Esophagus squamous epithelium (tissue), 5 donors: ENCODE results near the gene TIMM22. TPM values are rescaled to one million over a fixed set of nuclear protein-coding genes. Genes with fewer than 3 reads are reported as not detected.

Experiments used
- DNase-seq: peaks from one replicate; lab custom pipeline; 2025; lab: John Stamatoyannopoulos, UW
- H3K27ac ChIP-seq, 4 donors: fragments of 200-600 bp; sonication (generic); one replicate each; pipeline ENCODE4 v1.5.1; 2016 to 2019; ENCODE audit warnings: mild to moderate bottlenecking in 1 of 4
- H3K27me3 ChIP-seq, 4 donors: fragments of 200-600 bp; sonication (generic); 1 replicate in 3 of 4; 2 replicates in 1 of 4; pipeline versions ENCODE4 v1.5.1 to v1.6.0; 2017 to 2021; ENCODE audit warnings: antibody characterized with exemption in 1 of 4
- H3K36me3 ChIP-seq, 3 donors: fragments of 200-600 bp; sonication (generic); one replicate each; pipeline ENCODE4 v1.5.1; 2016 to 2019
- H3K4me1 ChIP-seq, 3 donors: fragments of 200-600 bp; sonication (generic); one replicate each; pipeline ENCODE4 v1.5.1; 2017 to 2019
- H3K4me3 ChIP-seq, 4 donors: fragments of 200-600 bp; sonication (generic); 1 replicate in 3 of 4; 2 replicates in 1 of 4; pipeline ENCODE4 v1.5.1; 2016 to 2019; ENCODE audit warnings: mild to moderate bottlenecking in 2 of 4, moderate library complexity in 1 of 4
- H3K9me3 ChIP-seq, 3 donors: fragments of 200-600 bp; sonication (generic); one replicate each; pipeline ENCODE4 v1.5.1; 2016 to 2019
- POLR2A ChIP-seq, 4 donors: fragments of 450-650 bp; IDR thresholded peaks; one replicate each; pipeline ENCODE4 v1.6.1; 2017; ENCODE audit warnings: antibody characterized with exemption in 4 of 4, mild to moderate bottlenecking in 4 of 4, moderate library complexity in 3 of 4
- WGBS, 2 donors: methylation state at CpG; one replicate each; pipeline ENCODE4 v1.1.5; 2018; 5-methylcytosine and 5-hydroxymethylcytosine counted together
- intact Hi-C: fragments of 100-400 bp; cut with DNase I; formaldehyde crosslinking; loops from one replicate; pipeline ENCODE4 v1.15.0; 2022
- total RNA-seq, 4 donors: library from RNA; depleted of rRNA; stranded (reverse); fragments of >200 nt; gene quantifications; one replicate each; pipeline ENCODE4 v1.1.0, GENCODE V29; 2016
- TF ChIP-seq, protein P1 (sequence below), 6 experiments: fragments of 450-650 bp in 4 of 6; fragments of 200-600 bp in 2 of 6; sonication (generic) in 2 of 6; IDR thresholded peaks; one replicate each; pipeline ENCODE4 v1.5.1; 2016 to 2019; ENCODE audit warnings: antibody characterized with exemption in 6 of 6, mild to moderate bottlenecking in 4 of 6, moderate library complexity in 4 of 6
- donor health status: DM: yes; HTN: yes; CAD: no.

The TIMM22 gene
- total RNA-seq, 4 donors from 2014 or later = 7.7 to 18.5 (median 11.8) TPM

DNA sequence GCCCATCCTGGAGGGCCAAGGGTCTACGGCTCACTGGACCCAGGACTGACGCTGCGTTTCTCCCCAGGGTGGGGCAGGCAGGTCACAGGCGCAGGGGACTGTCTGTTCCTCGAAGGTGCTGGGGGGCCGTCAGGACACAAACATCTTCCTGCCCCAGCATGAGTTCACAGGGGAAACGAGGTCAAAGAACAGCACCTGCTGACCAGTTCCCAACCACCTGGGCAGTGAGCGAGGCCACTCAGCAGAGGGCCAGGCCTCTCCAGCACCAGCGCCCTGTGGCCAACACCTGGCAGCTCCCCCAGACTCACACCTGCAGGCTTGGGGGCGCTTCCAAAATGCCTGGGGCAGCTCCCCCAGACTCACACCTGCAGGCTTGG lies 29.7 kb downstream of the TIMM22 start:
- WGBS, 2 donors = 100% methylated on average over 1 of the region's 10 CpGs; no CpG with 5 or more reads in 1 of the 2 donors
- no peaks in the 10 kb centered on the region for H3K9me3 ChIP-seq

DNA sequence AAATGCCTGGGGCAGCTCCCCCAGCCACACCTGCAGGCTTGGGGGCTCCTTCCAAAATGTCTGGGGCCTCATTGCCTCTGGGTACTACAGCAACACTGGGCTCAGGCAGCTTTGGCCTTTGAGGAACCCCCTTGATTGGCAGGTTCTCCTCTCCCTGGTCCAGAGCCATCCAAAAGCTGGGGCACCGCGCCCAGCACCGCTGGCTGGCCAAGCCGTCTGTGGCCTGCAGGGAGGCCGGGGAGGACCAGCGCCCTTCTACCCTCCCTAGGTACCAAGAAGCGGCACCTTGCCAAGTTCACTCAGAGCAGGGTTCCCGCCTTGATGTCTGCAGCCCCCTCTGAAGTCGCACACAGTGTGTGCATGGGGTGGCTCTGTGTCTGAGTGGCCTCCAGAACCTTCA lies 30.1 kb downstream of the TIMM22 start:
- Histone ChIP-seq H3K27me3 (no peaks in the 10 kb centered on the region), H3K27ac (no peak overlapping the region), H3K4me3 (no peak overlapping the region), H3K4me1 (peaks cover 20 to 61% (median 25%) of the 10 kb centered on the region in 3 donors), H3K9me3 (no peaks in the 10 kb centered on the region), H3K36me3 (peaks cover 0 to 88% (median 5%) of the 10 kb centered on the region in 3 donors)
- WGBS, 2 donors = no CpG with 5 or more reads among the region's 9 CpGs
- no peak for DNase-seq
- no peak for TF ChIP-seq POLR2A (IDR thresholded peaks at IDR 0.05)
- TF ChIP-seq, protein P1, sequence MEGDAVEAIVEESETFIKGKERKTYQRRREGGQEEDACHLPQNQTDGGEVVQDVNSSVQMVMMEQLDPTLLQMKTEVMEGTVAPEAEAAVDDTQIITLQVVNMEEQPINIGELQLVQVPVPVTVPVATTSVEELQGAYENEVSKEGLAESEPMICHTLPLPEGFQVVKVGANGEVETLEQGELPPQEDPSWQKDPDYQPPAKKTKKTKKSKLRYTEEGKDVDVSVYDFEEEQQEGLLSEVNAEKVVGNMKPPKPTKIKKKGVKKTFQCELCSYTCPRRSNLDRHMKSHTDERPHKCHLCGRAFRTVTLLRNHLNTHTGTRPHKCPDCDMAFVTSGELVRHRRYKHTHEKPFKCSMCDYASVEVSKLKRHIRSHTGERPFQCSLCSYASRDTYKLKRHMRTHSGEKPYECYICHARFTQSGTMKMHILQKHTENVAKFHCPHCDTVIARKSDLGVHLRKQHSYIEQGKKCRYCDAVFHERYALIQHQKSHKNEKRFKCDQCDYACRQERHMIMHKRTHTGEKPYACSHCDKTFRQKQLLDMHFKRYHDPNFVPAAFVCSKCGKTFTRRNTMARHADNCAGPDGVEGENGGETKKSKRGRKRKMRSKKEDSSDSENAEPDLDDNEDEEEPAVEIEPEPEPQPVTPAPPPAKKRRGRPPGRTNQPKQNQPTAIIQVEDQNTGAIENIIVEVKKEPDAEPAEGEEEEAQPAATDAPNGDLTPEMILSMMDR (IDR thresholded peaks at IDR 0.05) = no peak
- intact Hi-C loops = no loop called here

More for the DNA sequence above, 29.7 kb downstream of the TIMM22 start:
- Histone ChIP-seq H3K27me3 (no peaks in the 10 kb centered on the region), H3K36me3 (peaks cover 0 to 87% (median 5%) of the 10 kb centered on the region in 3 donors), H3K4me3 (no peak overlapping the region), H3K27ac (no peak overlapping the region), H3K4me1 (peaks cover 15 to 58% (median 25%) of the 10 kb centered on the region in 3 donors)
- intact Hi-C loops = no loop called here
- TF ChIP-seq POLR2A (IDR thresholded peaks at IDR 0.05) = no peak
- TF ChIP-seq, protein P1 (IDR thresholded peaks at IDR 0.05) = no peak
- no peak for DNase-seq

DNA sequence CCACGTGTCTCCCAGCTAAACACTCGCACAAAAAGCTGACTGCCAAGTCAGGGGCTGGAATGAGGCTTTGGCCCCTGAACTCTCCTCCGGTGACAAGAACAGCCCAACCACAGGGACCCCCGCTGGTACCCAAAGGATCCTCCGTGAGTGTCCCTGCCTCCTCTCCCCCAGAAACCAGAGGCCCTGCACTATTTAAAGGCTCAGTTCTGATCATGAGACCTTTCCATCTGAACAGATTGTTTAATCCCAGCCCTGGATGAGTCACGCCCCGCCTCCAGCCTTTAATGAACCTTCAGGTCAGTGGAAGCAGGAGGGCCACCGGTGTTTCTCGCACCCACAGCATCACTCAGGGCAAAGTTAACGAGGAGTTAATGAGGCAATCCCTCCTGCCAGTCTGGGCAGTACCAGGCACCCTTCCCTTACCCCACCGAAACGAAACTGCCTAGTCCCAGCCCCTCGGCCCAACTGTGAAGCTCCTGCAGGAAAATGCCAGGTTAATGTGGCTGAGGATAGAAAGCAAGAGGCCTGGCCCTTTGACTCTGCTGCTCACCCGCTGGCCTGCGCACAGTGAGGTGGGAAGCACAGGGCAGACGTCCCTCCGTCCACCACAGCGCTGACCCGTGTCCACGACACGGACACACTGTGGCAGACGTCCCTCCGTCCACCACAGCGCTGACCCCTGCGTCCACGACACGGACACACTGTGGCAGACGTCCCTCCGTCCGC lies 32.4 kb downstream of the TIMM22 start:
- Histone ChIP-seq H3K9me3 (no peaks in the 10 kb centered on the region), H3K27ac (peak overlapping the region; percentile 45 to 70 (median 64)), H3K36me3 (peaks cover 0 to 88% (median 5%) of the 10 kb centered on the region in 3 donors), H3K27me3 (no peaks in the 10 kb centered on the region), H3K4me3 (peak overlapping the region in 1 of 4 donors; percentile 15), H3K4me1 (peaks cover 21 to 57% (median 25%) of the 10 kb centered on the region in 3 donors)
- intact Hi-C loops = no loop called here
- TF ChIP-seq, protein P1 (IDR thresholded peaks at IDR 0.05) = no peak
- TF ChIP-seq POLR2A (IDR thresholded peaks at IDR 0.05) = no peak
- 42 to 80% methylated on average over 8 to 19 of the region's 30 CpGs for WGBS, 2 donors
- DNase-seq = no peak

DNA sequence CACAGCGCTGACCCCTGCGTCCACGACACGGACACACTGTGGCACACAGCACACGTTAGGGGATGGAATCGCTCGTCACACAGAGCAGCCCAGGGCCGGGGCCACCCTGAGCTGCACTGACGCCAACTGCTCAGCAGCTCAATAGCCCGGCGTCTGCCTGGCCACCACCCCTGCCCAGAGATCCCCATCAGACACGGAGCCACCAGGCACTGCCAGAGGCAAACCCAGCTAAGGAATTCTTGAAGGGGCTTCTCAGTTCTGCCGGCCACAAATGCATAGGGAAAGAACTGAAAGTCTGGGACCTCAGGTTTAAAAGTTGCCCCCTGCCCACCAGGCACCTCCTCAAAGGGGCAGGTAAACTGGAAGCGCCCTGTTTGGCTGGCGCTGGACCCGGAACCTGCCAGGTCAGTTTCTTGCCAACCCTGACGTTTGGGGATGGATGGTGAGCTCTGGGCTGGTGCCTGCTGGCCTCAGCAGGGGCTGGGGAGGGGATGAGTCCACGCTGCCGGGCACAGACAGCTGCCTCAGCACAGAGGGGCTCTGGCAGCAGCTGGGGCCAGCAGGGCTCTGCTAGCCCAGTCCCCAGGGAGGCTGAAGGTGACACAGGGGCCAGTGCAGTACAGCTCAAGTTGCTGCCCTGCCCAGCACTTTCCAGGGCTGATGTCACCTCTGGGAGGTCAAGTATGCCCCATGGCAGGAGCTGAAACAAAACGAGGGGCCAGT lies 33.2 kb downstream of the TIMM22 start:
- peaks cover 0 to 92% (median 9%) of the 10 kb centered on the region in 3 donors for H3K36me3 ChIP-seq
- intact Hi-C loops = no loop called here
- H3K4me1 ChIP-seq = peaks cover 21 to 56% (median 25%) of the 10 kb centered on the region in 3 donors
- peak overlapping the region in 2 of 4 donors; percentile 41 to 57 for H3K4me3 ChIP-seq
- H3K27me3 ChIP-seq = no peaks in the 10 kb centered on the region
- peak overlapping the region; percentile 19 to 70 (median 64) for H3K27ac ChIP-seq
- WGBS, 2 donors = 60 to 100% methylated on average over 2 of the region's 20 CpGs
- TF ChIP-seq, protein P1 (IDR thresholded peaks at IDR 0.05) = no peak
- no peak for TF ChIP-seq POLR2A (IDR thresholded peaks at IDR 0.05)
- no peaks in the 10 kb centered on the region for H3K9me3 ChIP-seq
- DNase-seq = no peak
